ENCODE measurements around the gene NUP93. TPM values are rescaled to one million over a fixed set of nuclear protein-coding genes. Genes with fewer than 3 reads are reported as not detected.
A peak's percentile ranks its signal among the peaks of the same experiment; 100 is the strongest.

The NUP93 gene
- polyA plus RNA-seq, 1 donor (not counting 4 experiments of a cell fraction or from before 2014, with no cell fraction given), result 74.1 TPM

- H2AFZ ChIP-seq (ENCODE audit: control insufficient read depth, low read length), result no peak overlapping the region
- H3K27me3 ChIP-seq (ENCODE audit: control insufficient read depth, extremely low read depth, insufficient read depth, low read length), result no peaks in the 10 kb centered on the region
- peaks cover 37% of the 10 kb centered on the region for H3K4me1 ChIP-seq (ENCODE audit: control insufficient read depth, extremely low read depth, insufficient read depth, low read length)
- H3K9ac ChIP-seq (ENCODE audit: control insufficient read depth, extremely low read depth, insufficient read depth, low read length), result peak overlapping the region; percentile 41
- H4K20me1 ChIP-seq (ENCODE audit: control insufficient read depth, extremely low read depth, insufficient read depth, low read length), result no peaks in the 10 kb centered on the region
- no peaks in the 10 kb centered on the region for H3K9me1 ChIP-seq (ENCODE audit: control insufficient read depth, extremely low read depth, insufficient read depth, low read length)
- dilution Hi-C loops (cut with MboI; ENCODE audit: extremely low pct_ligation_motif_present, low sequenced_read_pairs), result loop anchor here (25.0 kb wide), 1 partner anchor 88 kb away; no protein-coding TSS in a partner anchor
- no peaks in the 10 kb centered on the region for H3K79me2 ChIP-seq (ENCODE audit: control insufficient read depth, insufficient read depth, low read length)
- H3K36me3 ChIP-seq (ENCODE audit: control insufficient read depth in 2 of 2, extremely low read depth in 1 of 2, insufficient read depth in 2 of 2, low read length in 2 of 2), result peaks cover under 1 to 7% of the 10 kb centered on the region in 2 experiments
- no peaks in the 10 kb centered on the region for H3K9me3 ChIP-seq (ENCODE audit: control insufficient read depth, low read depth, low read length)
- peak overlapping the region; percentile 31 for H3K4me2 ChIP-seq (ENCODE audit: control insufficient read depth, extremely low read depth, insufficient read depth, low read depth, low read length)
- no peak overlapping the region for H3K4me3 ChIP-seq (ENCODE audit: control insufficient read depth in 2 of 3, extremely low read depth in 1 of 3, insufficient read depth in 2 of 3, low read depth in 1 of 3, low read length in 3 of 3)
- FAIRE-seq, result no peak
- no peak for TF ChIP-seq EZH2 (IDR thresholded peaks at IDR 0.05; ENCODE audit: low read length)
- no peak for TF ChIP-seq CTCF (optimal IDR thresholded peaks at IDR 0.05 in 1 of 3, IDR thresholded peaks at IDR 0.05 in 1 of 3, conservative IDR thresholded peaks at IDR 0.05 in 1 of 3; ENCODE audit: extremely low read depth in 1 of 3, insufficient read depth in 2 of 3, low read length in 3 of 3)
- H3K27ac ChIP-seq (ENCODE audit: control insufficient read depth, insufficient read depth, low read length), result peak overlapping the region; percentile 57
- DNase-seq (ENCODE audit: low read depth, low spot score), result no peak
Measured at GRCh38 chr16:56849690-56850680, 120.1 kb downstream of the NUP93 start.

- FAIRE-seq (no peak), DNase-seq (ENCODE audit: low read depth, low spot score) (no peak)
- Histone ChIP-seq H2AFZ (ENCODE audit: control insufficient read depth, low read length) (no peak overlapping the region), H3K9ac (ENCODE audit: control insufficient read depth, extremely low read depth, insufficient read depth, low read length) (no peak overlapping the region), H3K4me1 (ENCODE audit: control insufficient read depth, extremely low read depth, insufficient read depth, low read length) (peaks cover 37% of the 10 kb centered on the region), H3K9me3 (ENCODE audit: control insufficient read depth, low read depth, low read length) (no peaks in the 10 kb centered on the region), H3K27ac (ENCODE audit: control insufficient read depth, insufficient read depth, low read length) (no peak overlapping the region), H3K79me2 (ENCODE audit: control insufficient read depth, insufficient read depth, low read length) (no peaks in the 10 kb centered on the region), H3K4me2 (ENCODE audit: control insufficient read depth, extremely low read depth, insufficient read depth, low read depth, low read length) (no peak overlapping the region), H3K9me1 (ENCODE audit: control insufficient read depth, extremely low read depth, insufficient read depth, low read length) (no peaks in the 10 kb centered on the region), H4K20me1 (ENCODE audit: control insufficient read depth, extremely low read depth, insufficient read depth, low read length) (no peaks in the 10 kb centered on the region), H3K36me3 (ENCODE audit: control insufficient read depth in 2 of 2, extremely low read depth in 1 of 2, insufficient read depth in 2 of 2, low read length in 2 of 2) (no peaks in the 10 kb centered on the region), H3K27me3 (ENCODE audit: control insufficient read depth, extremely low read depth, insufficient read depth, low read length) (no peaks in the 10 kb centered on the region), H3K4me3 (ENCODE audit: control insufficient read depth in 2 of 3, extremely low read depth in 1 of 3, insufficient read depth in 2 of 3, low read depth in 1 of 3, low read length in 3 of 3) (no peak overlapping the region)
- dilution Hi-C loops (cut with MboI; ENCODE audit: extremely low pct_ligation_motif_present, low sequenced_read_pairs), result loop anchor here (25.0 kb wide), 1 partner anchor 90 kb away; no protein-coding TSS in a partner anchor
- peak; percentile 0 to 38 (median 20) for TF ChIP-seq CTCF (optimal IDR thresholded peaks at IDR 0.05 in 1 of 3, IDR thresholded peaks at IDR 0.05 in 1 of 3, conservative IDR thresholded peaks at IDR 0.05 in 1 of 3; ENCODE audit: extremely low read depth in 1 of 3, insufficient read depth in 2 of 3, low read length in 3 of 3)
- TF ChIP-seq EZH2 (IDR thresholded peaks at IDR 0.05; ENCODE audit: low read length), result no peak
Measured at GRCh38 chr16:56851671-56852400, 121.9 kb downstream of the NUP93 start.

All from keratinocyte (primary cell).